Right lobe of liver (tissue), 6 donors: ENCODE data around the gene PEA15. TPM values are rescaled to one million over a fixed set of nuclear protein-coding genes. Genes with fewer than 3 reads are reported as not detected.

Source experiments
- ATAC-seq, 4 donors: fragments of 200-7000 bp; cut with Tn5 transposase; one replicate each; pipeline ENCODE4 v1.9.1; 2020; ENCODE audit warnings: mild to moderate bottlenecking in 4 of 4, moderate library complexity in 4 of 4
- DNase-seq, 3 donors: peaks; one replicate each; pipeline ENCODE4 v3.0.0-alpha.2; 2020
- H3K27ac ChIP-seq, 3 donors: fragments of 200-600 bp; one replicate each; pipeline ENCODE4 v1.8.0; 2022
- H3K27me3 ChIP-seq, 2 donors: fragments of 200-600 bp; one replicate each; pipeline ENCODE4 v1.8.0; 2022
- H3K36me3 ChIP-seq, 4 donors: fragments of 200-600 bp; sonication (generic) in 1 of 4; one replicate each; pipeline versions ENCODE4 v1.5.1 to v1.8.0; 2017 to 2022; ENCODE audit warnings: control low read depth in 1 of 4
- H3K4me1 ChIP-seq, 4 donors: fragments of 200-600 bp; sonication (generic) in 1 of 4; one replicate each; pipeline versions ENCODE4 v1.5.1 to v1.8.0; 2017 to 2022; ENCODE audit warnings: control low read depth in 1 of 4
- H3K4me3 ChIP-seq, 3 donors: fragments of 200-600 bp; one replicate each; pipeline ENCODE4 v1.8.0; 2022
- H3K9me3 ChIP-seq, 4 donors: fragments of 200-600 bp; sonication (generic) in 1 of 4; one replicate each; pipeline versions ENCODE4 v1.5.1 to v1.8.0; 2017 to 2022; ENCODE audit warnings: control low read depth in 1 of 4
- POLR2A ChIP-seq: fragments of 450-650 bp; IDR thresholded peaks from one replicate; pipeline ENCODE4 v1.6.1; 2017; ENCODE audit warnings: antibody characterized with exemption, mild to moderate bottlenecking
- WGBS: methylation state at CpG from one replicate; pipeline ENCODE4 v1.1.6; 2018; ENCODE audit warnings: low coverage, low lambda C conversion rate; ENCODE audit not compliant: insufficient coverage; ENCODE audit errors: missing lambda C conversion rate; 5-methylcytosine and 5-hydroxymethylcytosine counted together
- intact Hi-C, 2 donors: fragments of 100-400 bp; cut with DNase I; formaldehyde crosslinking; loops; one replicate each; pipeline versions ENCODE4 v1.11.2 to v1.14.1; 2022
- total RNA-seq, 6 experiments: library from RNA; depleted of rRNA in 2 of 6; stranded (reverse); fragments of >200 nt in 2 of 6; fragmentation: NEBNext Ultra II Directional in 3 of 6; extraction: Animal tissue kit (Norgen Biotek cat#: 25700) in 3 of 6; gene quantifications; one replicate each; pipeline versions ENCODE4 v1.1.0 to v1.2.4, GENCODE V29; 2016 to 2023
- TF ChIP-seq, protein P1 (sequence below), 4 donors: fragments of 200-600 bp in 3 of 4; fragments of 450-650 bp in 1 of 4; IDR thresholded peaks; one replicate each; pipeline versions ENCODE4 v1.5.1 to v1.8.0; 2016 to 2022; ENCODE audit warnings: antibody characterized with exemption in 4 of 4, mild to moderate bottlenecking in 2 of 4
- donor health status: DM: no; HTN: yes; CAD: no.
- donor health status: DM: no; HTN: no; CAD: no.
- donor health status: DM: no; HTN: no; CAD: no.
- donor health status: DM: no; HTN: yes; CAD: no.
- donor health status: DM: no; HTN: yes; CAD: no.

The PEA15 gene
- total RNA-seq, 6 experiments from 2014 or later, result 11.5 to 45.7 (median 18.0) TPM

- H3K27me3 ChIP-seq, result no peaks in the 10 kb centered on the region
- TF ChIP-seq POLR2A, result no peak
- TF ChIP-seq, protein P1, sequence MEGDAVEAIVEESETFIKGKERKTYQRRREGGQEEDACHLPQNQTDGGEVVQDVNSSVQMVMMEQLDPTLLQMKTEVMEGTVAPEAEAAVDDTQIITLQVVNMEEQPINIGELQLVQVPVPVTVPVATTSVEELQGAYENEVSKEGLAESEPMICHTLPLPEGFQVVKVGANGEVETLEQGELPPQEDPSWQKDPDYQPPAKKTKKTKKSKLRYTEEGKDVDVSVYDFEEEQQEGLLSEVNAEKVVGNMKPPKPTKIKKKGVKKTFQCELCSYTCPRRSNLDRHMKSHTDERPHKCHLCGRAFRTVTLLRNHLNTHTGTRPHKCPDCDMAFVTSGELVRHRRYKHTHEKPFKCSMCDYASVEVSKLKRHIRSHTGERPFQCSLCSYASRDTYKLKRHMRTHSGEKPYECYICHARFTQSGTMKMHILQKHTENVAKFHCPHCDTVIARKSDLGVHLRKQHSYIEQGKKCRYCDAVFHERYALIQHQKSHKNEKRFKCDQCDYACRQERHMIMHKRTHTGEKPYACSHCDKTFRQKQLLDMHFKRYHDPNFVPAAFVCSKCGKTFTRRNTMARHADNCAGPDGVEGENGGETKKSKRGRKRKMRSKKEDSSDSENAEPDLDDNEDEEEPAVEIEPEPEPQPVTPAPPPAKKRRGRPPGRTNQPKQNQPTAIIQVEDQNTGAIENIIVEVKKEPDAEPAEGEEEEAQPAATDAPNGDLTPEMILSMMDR (IDR thresholded peaks at IDR 0.05), result no peak
- H3K4me1 ChIP-seq, result peaks cover 0 to 7% (median 0%) of the 10 kb centered on the region in 4 donors
- ATAC-seq (no peak), DNase-seq (no peak)
- no peak overlapping the region for H3K27ac ChIP-seq
- no peak overlapping the region for H3K4me3 ChIP-seq
- H3K9me3 ChIP-seq, result no peaks in the 10 kb centered on the region
- H3K36me3 ChIP-seq, result peaks cover 0 to 35% (median 5%) of the 10 kb centered on the region in 4 donors
- WGBS, result 80% methylated on average over 1 of the region's 5 CpGs
- intact Hi-C loops, result no loop called here
These were observed 5.4 kb downstream of the PEA15 start for GRCh38 chr1:160210561-160210960.

GRCh38 chr1:160211046-160211790 is 6.0 kb downstream of the PEA15 start:
- no peak overlapping the region for H3K4me3 ChIP-seq
- DNase-seq (no peak), ATAC-seq (no peak)
- TF ChIP-seq, protein P1 (IDR thresholded peaks at IDR 0.05), result no peak
- no peak for TF ChIP-seq POLR2A
- peaks cover 0 to 2% (median 0%) of the 10 kb centered on the region in 4 donors for H3K4me1 ChIP-seq
- intact Hi-C loops, result no loop called here
- 77% methylated on average over 9 of the region's 10 CpGs for WGBS
- no peaks in the 10 kb centered on the region for H3K9me3 ChIP-seq
- H3K27ac ChIP-seq, result no peak overlapping the region
- peaks cover 0 to 42% (median 8%) of the 10 kb centered on the region in 4 donors for H3K36me3 ChIP-seq
- H3K27me3 ChIP-seq, result no peaks in the 10 kb centered on the region

DNA sequence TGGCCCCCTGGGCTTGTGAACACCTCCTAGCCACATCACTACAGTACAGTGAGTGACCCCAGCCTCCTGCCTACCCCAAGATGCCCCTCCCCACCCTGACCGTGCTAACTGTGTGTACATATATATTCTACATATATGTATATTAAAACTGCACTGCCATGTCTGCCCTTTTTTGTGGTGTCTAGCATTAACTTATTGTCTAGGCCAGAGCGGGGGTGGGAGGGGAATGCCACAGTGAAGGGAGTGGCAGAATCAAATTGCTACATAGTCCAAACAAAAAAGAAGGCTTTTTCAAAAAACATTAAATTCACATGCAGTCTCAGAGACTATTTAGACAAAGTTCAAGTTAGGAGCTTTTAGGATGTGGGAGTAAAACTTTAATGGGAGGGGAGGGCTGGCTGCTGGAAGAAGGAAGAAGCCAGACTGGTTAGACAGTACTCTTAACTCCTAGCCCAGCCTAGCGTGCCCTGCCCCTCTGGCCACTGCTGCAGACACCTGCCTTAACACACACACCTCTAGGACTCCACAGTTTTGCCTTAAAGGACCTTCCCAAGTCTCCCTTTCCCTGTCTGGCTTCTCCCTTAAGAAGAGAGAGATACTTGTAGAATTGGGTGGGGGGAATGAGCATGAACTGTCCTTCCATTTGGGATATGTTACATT is 9.4 kb downstream of the PEA15 start:
- DNase-seq (no peak), ATAC-seq (no peak)
- H3K4me3 ChIP-seq, result no peak overlapping the region
- no peak for TF ChIP-seq POLR2A
- TF ChIP-seq, protein P1 (IDR thresholded peaks at IDR 0.05), result no peak
- H3K9me3 ChIP-seq, result no peaks in the 10 kb centered on the region
- H3K27ac ChIP-seq, result no peak overlapping the region
- H3K36me3 ChIP-seq, result peaks cover 0 to 74% (median 23%) of the 10 kb centered on the region in 4 donors
- 75% methylated on average over 2 of the region's 3 CpGs for WGBS
- intact Hi-C loops, result no loop called here
- peaks cover 0 to 9% (median 3%) of the 10 kb centered on the region in 4 donors for H3K4me1 ChIP-seq
- no peaks in the 10 kb centered on the region for H3K27me3 ChIP-seq

GRCh38 chr1:160216301-160216700 is 11.1 kb downstream of the PEA15 start:
- TF ChIP-seq POLR2A, result no peak
- TF ChIP-seq, protein P1 (IDR thresholded peaks at IDR 0.05), result no peak
- no peak overlapping the region for H3K27ac ChIP-seq

More at GRCh38 chr1:160216301-160216700, 11.1 kb downstream of the PEA15 start:
- H3K4me1 ChIP-seq, result peaks cover 0 to 15% (median 5%) of the 10 kb centered on the region in 4 donors
- peaks cover 0 to 88% (median 29%) of the 10 kb centered on the region in 4 donors for H3K36me3 ChIP-seq
- H3K4me3 ChIP-seq, result no peak overlapping the region
- ATAC-seq, result no peak
- intact Hi-C loops, result no loop called here
- no peak for DNase-seq
- no peaks in the 10 kb centered on the region for H3K27me3 ChIP-seq
- H3K9me3 ChIP-seq, result no peaks in the 10 kb centered on the region
